ENCODE results near the gene ZMYM4. TPM values are rescaled to one million over a fixed set of nuclear protein-coding genes. Genes with fewer than 3 reads are reported as not detected.
A peak's percentile ranks its signal among the peaks of the same experiment; 100 is the strongest.

Gene ZMYM4
- polyA plus RNA-seq, 1 of the 3 experiments (the other 2 are of a cell fraction) = 12.2 TPM

DNA sequence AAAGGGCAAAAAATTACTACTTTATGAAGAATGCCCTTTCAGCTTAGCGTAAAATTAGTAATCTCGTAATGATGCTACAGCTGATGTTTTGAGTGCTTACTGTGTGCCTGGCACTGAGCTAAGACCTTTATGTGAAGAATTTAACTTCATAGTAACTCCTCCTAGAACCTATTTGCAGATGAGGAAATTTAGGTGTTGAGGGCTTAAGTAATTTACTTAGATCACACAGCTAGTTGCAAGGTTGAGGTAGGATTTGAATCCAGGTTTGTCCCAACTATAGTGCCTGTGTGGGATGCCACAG lies 1.4 kb downstream of the ZMYM4 start:
- H3K4me3 ChIP-seq (ENCODE audit: low read depth in 2 of 2, low read length in 1 of 2) = peak overlapping the region; percentile 83 to 85
- H4K20me1 ChIP-seq (ENCODE audit: insufficient read depth) = peaks cover 14% of the 10 kb centered on the region
- H3K27me3 ChIP-seq (ENCODE audit: insufficient read depth) = no peaks in the 10 kb centered on the region
- CTCF ChIA-PET = no interaction called here
- H3K36me3 ChIP-seq (replicated peaks in 1 of 2; ENCODE audit: control insufficient read depth in 1 of 2, insufficient read depth in 2 of 2, low read length in 1 of 2) = peaks cover 2 to 13% of the 10 kb centered on the region in 2 experiments
- POLR2A ChIA-PET = interaction anchor here (0.6 kb wide), 1 partner anchor 77 kb away, joined by 3 read pairs; the partner anchor contains the start of gene SFPQ
- no peak overlapping the region for H3K27ac ChIP-seq (ENCODE audit: low read depth in 2 of 2, low read length in 1 of 2)
- 89% methylated on average over 2 of the region's 2 CpGs for WGBS (ENCODE audit: low lambda C conversion rate)
- peaks cover 64% of the 10 kb centered on the region for H3K79me2 ChIP-seq (ENCODE audit: insufficient read depth)
- H3K4me2 ChIP-seq = peak overlapping the region; percentile 81
- H3K9me3 ChIP-seq = no peaks in the 10 kb centered on the region
- no peaks in the 10 kb centered on the region for H3F3A ChIP-seq (replicated peaks; ENCODE audit: insufficient read depth)
- H3K9ac ChIP-seq = peak overlapping the region; percentile 99
- H3K9me2 ChIP-seq = no peaks in the 10 kb centered on the region
- no peak overlapping the region for H2AFZ ChIP-seq (ENCODE audit: low read depth)
- no peak for DNase-seq
- TF ChIP-seq, protein P1, sequence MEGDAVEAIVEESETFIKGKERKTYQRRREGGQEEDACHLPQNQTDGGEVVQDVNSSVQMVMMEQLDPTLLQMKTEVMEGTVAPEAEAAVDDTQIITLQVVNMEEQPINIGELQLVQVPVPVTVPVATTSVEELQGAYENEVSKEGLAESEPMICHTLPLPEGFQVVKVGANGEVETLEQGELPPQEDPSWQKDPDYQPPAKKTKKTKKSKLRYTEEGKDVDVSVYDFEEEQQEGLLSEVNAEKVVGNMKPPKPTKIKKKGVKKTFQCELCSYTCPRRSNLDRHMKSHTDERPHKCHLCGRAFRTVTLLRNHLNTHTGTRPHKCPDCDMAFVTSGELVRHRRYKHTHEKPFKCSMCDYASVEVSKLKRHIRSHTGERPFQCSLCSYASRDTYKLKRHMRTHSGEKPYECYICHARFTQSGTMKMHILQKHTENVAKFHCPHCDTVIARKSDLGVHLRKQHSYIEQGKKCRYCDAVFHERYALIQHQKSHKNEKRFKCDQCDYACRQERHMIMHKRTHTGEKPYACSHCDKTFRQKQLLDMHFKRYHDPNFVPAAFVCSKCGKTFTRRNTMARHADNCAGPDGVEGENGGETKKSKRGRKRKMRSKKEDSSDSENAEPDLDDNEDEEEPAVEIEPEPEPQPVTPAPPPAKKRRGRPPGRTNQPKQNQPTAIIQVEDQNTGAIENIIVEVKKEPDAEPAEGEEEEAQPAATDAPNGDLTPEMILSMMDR (IDR thresholded peaks at IDR 0.05) = no peak
- no peak for TF ChIP-seq SMC3 (IDR thresholded peaks at IDR 0.05; ENCODE audit: low read depth, low read length)
- TF ChIP-seq, protein P2, sequence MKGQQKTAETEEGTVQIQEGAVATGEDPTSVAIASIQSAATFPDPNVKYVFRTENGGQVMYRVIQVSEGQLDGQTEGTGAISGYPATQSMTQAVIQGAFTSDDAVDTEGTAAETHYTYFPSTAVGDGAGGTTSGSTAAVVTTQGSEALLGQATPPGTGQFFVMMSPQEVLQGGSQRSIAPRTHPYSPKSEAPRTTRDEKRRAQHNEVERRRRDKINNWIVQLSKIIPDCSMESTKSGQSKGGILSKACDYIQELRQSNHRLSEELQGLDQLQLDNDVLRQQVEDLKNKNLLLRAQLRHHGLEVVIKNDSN (IDR thresholded peaks at IDR 0.05; ENCODE audit: borderline replicate concordance, low read depth) = no peak
- no peak for TF ChIP-seq SIN3A (IDR thresholded peaks at IDR 0.05; ENCODE audit: borderline replicate concordance, low read depth, low read length)
- TF ChIP-seq, protein P3, sequence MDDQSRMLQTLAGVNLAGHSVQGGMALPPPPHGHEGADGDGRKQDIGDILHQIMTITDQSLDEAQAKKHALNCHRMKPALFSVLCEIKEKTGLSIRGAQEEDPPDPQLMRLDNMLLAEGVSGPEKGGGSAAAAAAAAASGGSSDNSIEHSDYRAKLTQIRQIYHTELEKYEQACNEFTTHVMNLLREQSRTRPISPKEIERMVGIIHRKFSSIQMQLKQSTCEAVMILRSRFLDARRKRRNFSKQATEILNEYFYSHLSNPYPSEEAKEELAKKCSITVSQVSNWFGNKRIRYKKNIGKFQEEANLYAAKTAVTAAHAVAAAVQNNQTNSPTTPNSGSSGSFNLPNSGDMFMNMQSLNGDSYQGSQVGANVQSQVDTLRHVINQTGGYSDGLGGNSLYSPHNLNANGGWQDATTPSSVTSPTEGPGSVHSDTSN (IDR thresholded peaks at IDR 0.05) = no peak
- no peak for TF ChIP-seq EZH2phosphoT487 (IDR thresholded peaks at IDR 0.05; ENCODE audit: borderline replicate concordance, low read depth)
- no peak for TF ChIP-seq RAD21 (IDR thresholded peaks at IDR 0.05; ENCODE audit: low read length)
- TF ChIP-seq EP300 (IDR thresholded peaks at IDR 0.05; ENCODE audit: borderline replicate concordance in 1 of 2, low read depth in 1 of 2, low read length in 1 of 2) = no peak
- TF ChIP-seq RXRA (IDR thresholded peaks at IDR 0.05; ENCODE audit: borderline replicate concordance, low read depth) = no peak
- TF ChIP-seq, protein P4, sequence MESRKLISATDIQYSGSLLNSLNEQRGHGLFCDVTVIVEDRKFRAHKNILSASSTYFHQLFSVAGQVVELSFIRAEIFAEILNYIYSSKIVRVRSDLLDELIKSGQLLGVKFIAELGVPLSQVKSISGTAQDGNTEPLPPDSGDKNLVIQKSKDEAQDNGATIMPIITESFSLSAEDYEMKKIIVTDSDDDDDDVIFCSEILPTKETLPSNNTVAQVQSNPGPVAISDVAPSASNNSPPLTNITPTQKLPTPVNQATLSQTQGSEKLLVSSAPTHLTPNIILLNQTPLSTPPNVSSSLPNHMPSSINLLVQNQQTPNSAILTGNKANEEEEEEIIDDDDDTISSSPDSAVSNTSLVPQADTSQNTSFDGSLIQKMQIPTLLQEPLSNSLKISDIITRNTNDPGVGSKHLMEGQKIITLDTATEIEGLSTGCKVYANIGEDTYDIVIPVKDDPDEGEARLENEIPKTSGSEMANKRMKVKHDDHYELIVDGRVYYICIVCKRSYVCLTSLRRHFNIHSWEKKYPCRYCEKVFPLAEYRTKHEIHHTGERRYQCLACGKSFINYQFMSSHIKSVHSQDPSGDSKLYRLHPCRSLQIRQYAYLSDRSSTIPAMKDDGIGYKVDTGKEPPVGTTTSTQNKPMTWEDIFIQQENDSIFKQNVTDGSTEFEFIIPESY (IDR thresholded peaks at IDR 0.05; ENCODE audit: borderline replicate concordance, low read depth) = no peak
- no peak for TF ChIP-seq CHD2 (IDR thresholded peaks at IDR 0.05; ENCODE audit: low read length, partially characterized antibody)
- TF ChIP-seq, protein P5, sequence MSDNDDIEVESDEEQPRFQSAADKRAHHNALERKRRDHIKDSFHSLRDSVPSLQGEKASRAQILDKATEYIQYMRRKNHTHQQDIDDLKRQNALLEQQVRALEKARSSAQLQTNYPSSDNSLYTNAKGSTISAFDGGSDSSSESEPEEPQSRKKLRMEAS (IDR thresholded peaks at IDR 0.05; ENCODE audit: low read depth) = no peak
- no peak for TF ChIP-seq GATA2 (CRISPR knock-in tag; IDR thresholded peaks at IDR 0.05)
- TF ChIP-seq TCF12 (IDR thresholded peaks at IDR 0.05) = no peak
- no peak for TF ChIP-seq NFIC (IDR thresholded peaks at IDR 0.05; ENCODE audit: borderline replicate concordance)
- TF ChIP-seq TEAD4 (IDR thresholded peaks at IDR 0.05; ENCODE audit: borderline replicate concordance, insufficient read depth) = no peak
- TF ChIP-seq, protein P6, sequence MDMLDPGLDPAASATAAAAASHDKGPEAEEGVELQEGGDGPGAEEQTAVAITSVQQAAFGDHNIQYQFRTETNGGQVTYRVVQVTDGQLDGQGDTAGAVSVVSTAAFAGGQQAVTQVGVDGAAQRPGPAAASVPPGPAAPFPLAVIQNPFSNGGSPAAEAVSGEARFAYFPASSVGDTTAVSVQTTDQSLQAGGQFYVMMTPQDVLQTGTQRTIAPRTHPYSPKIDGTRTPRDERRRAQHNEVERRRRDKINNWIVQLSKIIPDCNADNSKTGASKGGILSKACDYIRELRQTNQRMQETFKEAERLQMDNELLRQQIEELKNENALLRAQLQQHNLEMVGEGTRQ (IDR thresholded peaks at IDR 0.05; ENCODE audit: borderline replicate concordance, low read depth, low read length) = no peak
- no peak for TF ChIP-seq FOXJ3 (CRISPR knock-in tag; IDR thresholded peaks at IDR 0.05)
- TF ChIP-seq RCOR1 (IDR thresholded peaks at IDR 0.05; ENCODE audit: low read length) = no peak
- TF ChIP-seq YY1 (IDR thresholded peaks at IDR 0.05; ENCODE audit: low read depth) = no peak
- peaks cover 1 to 4% of the 10 kb centered on the region in 2 experiments; a peak in 3 of 4 replicates for H3K4me1 ChIP-seq (ENCODE audit: control insufficient read depth in 1 of 2, insufficient read depth in 2 of 2, low read depth in 1 of 2, low read length in 1 of 2)
